Measurements from ENCODE around the gene GMDS.
A peak's percentile ranks its signal among the peaks of the same experiment; 100 is the strongest.

Gene GMDS

DNA sequence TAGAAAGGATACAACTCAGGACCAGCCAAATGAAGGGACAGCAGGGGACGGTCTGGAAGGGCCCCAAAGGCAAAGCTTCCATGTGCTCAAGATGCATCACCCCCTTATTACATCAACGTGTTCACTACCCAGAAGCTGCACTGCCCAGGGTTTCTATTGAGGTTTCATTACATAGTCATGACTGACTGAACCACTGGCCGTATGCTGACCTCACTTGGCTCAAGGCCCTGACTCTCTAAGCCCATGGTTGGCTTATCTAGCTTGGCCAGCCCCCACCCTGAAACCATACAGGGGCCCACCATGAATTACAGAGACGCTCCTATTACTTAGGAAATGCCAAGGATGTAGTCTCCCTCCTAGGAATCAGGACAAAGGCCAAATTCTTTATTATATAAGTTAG lies 456.3 kb downstream of the GMDS start:
- H3K4me3 ChIP-seq (ENCODE audit: low read length) = no peak overlapping the region
- DNase-seq (ENCODE audit: low read depth, low spot score) = no peak

DNA sequence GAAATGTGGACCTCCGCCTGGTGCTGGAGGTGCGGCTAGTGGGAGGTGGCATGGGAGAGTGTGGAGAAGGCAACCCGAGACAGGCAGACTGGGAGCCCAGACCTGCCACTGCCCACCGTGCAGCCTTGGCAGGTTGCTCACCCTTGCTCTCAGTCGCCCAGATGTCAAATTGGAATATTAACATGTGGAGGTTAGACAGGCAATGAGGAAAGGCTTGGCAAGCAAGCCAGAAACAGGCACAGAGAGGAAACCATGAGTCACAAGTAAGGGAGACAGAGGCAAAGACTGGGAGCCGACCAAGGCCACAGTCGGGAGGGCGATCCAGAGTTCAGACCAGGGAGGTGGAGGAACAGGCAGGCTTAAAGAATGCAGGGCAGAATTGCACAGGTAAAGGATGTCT lies 457.5 kb downstream of the GMDS start:
- no peak overlapping the region for H3K4me3 ChIP-seq (ENCODE audit: low read length)
- DNase-seq (ENCODE audit: low read depth, low spot score) = no peak

- no peak for DNase-seq (ENCODE audit: low read depth, low spot score)
- H3K4me3 ChIP-seq (ENCODE audit: low read length) = no peak overlapping the region
Observed at GRCh38 chr6:1786455-1787453, 458.7 kb downstream of the GMDS start.

DNA sequence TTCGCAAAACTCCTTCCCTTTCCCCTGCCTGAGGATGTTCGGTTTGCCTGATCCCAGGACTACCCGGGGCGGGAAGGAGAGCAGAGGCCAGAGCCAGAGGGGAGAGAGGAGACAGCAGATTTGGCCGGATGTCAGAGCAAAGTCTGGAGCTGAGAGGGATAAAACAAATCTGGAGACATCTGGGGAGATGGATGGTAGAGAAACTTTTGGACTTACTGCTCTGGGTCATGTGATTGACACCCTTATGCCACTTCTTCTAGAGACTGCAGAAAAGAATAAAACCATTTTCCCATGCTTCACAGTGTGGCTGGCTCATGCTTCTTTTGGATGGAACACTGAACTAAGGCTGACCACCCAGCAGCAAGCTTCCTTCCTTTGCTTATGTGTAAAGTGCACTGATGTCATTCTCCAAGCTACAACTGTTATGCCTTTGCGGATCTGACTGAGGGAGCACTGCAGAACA lies 461.0 kb downstream of the GMDS start:
- no peak overlapping the region for H3K4me3 ChIP-seq (ENCODE audit: low read length)
- no peak for DNase-seq (ENCODE audit: low read depth, low spot score)

GRCh38 chr6:1781817-1782184 lies 463.6 kb downstream of the GMDS start:
- no peak overlapping the region for H3K4me3 ChIP-seq (ENCODE audit: low read length)
- no peak for DNase-seq (ENCODE audit: low read depth, low spot score)

DNA sequence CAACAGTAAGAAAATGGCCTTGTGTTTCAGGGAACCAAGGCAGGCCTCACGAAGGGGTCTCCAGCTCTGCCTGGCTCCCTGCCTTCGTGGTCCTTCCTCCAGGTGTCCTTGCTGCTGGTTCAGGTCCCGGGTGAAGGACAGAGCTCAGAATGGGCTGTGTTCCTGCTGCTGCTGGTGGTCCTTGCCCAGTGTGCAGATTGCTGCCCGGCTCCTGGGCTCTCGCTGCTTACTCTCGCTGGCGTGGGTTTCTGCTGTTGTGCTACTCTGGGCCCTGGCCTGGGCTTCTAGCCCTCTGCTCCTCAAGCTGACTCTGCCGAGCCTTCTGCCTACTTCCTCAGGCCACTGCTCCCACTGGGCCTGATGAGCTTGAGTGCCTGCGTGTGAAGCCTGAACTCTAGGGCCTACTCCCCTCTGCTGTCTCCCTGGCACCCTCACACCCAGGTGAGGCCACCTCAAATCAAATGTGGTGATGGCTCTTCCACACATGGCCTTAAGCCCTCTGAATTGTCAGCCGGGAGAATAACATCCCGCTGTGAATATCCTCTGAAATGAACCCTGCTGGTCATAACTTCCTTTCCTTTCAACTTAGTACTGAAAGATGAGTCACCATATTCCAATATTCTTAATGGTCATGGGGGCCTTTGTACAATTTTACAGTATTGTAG lies 464.1 kb downstream of the GMDS start:
- DNase-seq (ENCODE audit: low read depth, low spot score) = no peak
- H3K4me3 ChIP-seq (ENCODE audit: low read length) = no peak overlapping the region

DNA sequence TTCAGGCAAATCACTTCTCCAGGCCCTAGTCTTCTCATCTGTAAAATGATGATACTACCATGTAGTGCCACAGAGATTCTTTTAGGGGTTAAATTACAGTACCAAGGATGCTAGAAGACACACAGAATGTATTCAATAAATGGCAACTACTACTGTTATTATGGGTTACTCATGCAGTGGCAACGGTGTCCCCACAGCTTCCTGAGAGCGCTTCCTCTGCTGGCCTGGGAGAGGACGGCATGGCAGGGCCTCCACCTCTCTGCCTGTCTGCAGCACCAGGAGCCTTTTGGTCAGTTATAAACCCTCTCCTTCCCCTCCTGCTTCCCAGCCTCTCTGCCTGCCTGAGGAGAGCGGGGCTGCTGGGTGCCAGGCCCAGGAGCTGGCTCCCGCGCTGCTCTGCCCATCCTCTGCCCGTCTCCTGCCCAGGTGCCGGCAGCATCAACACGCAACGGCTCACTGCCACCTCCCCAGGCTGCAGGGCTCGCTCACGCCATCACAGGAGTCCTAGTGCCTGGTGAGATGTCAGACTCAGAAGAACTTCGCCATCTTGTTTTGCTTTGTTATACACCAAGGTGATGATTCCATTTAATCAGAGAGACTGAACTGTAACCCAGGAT lies 465.0 kb downstream of the GMDS start:
- H3K4me3 ChIP-seq (ENCODE audit: low read length) = no peak overlapping the region
- no peak for DNase-seq (ENCODE audit: low read depth, low spot score)

GRCh38 chr6:1778686-1779235 lies 466.6 kb downstream of the GMDS start:
- no peak overlapping the region for H3K4me3 ChIP-seq (ENCODE audit: low read length)

GRCh38 chr6:1777921-1778685 lies 467.3 kb downstream of the GMDS start:
- H3K4me3 ChIP-seq (ENCODE audit: low read length) = no peak overlapping the region
- DNase-seq (ENCODE audit: low read depth, low spot score) = no peak

More at GRCh38 chr6:1778686-1779235, 466.6 kb downstream of the GMDS start:
- no peak for DNase-seq (ENCODE audit: low read depth, low spot score)

DNA sequence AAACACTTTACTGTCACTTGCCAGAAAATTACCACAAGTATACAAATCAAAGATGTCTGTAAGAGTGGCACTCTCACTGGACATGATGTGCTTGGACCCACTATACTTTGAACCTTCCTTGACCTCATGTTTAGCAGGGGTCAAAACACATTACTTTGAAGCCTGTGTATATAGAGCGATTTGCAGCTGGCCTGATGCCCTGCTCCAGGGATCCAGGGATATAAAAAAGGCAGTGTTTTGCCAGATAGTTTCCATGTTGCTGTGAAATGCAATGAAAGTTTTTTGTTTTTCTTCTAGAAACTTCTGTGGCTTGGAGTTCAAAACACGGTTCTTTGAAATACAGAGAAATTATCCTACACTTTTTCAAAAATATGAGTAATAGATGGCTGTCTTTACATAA lies 470.0 kb downstream of the GMDS start:
- DNase-seq (ENCODE audit: low read depth, low spot score) = no peak
- H3K4me3 ChIP-seq (ENCODE audit: low read length) = no peak overlapping the region

- no peak overlapping the region for H3K4me3 ChIP-seq (ENCODE audit: low read length)
- no peak for DNase-seq (ENCODE audit: low read depth, low spot score)
Observed at GRCh38 chr6:1774226-1774915, 471.0 kb downstream of the GMDS start.

GRCh38 chr6:1773700-1774099 lies 471.7 kb downstream of the GMDS start:
- DNase-seq (ENCODE audit: low read depth, low spot score) = no peak
- H3K4me3 ChIP-seq (ENCODE audit: low read length) = no peak overlapping the region

GRCh38 chr6:1770968-1771723 lies 474.3 kb downstream of the GMDS start:
- DNase-seq (ENCODE audit: low read depth, low spot score) = peak; percentile 5
- H3K4me3 ChIP-seq (ENCODE audit: low read length) = no peak overlapping the region

DNA sequence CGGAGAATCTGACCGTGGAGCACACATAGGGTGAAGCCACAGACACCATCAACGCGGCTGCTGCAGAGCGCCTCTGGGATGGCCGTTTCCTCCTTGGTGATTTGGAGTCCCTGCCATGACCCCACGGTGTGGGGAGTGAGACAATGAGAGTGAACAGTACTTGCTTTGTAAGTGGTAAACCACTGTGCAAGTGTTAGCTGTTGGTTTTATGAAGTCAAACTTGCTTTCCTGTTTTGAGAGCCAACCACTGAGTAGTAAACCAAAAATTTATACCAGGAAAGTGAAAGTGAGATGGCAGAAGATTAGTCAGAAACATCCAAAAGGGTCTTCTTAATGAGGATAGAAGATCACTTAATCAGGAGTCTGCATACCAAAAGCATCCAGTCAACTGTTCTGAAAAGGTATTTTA lies 475.0 kb downstream of the GMDS start:
- no peak overlapping the region for H3K4me3 ChIP-seq (ENCODE audit: low read length)
- peak; percentile 38 for DNase-seq (ENCODE audit: low read depth, low spot score)

GRCh38 chr6:1767481-1768246 lies 477.7 kb downstream of the GMDS start:
- DNase-seq (ENCODE audit: low read depth, low spot score) = no peak
- H3K4me3 ChIP-seq (ENCODE audit: low read length) = no peak overlapping the region

GRCh38 chr6:1766654-1767053 lies 478.8 kb downstream of the GMDS start:
- DNase-seq (ENCODE audit: low read depth, low spot score) = no peak
- no peak overlapping the region for H3K4me3 ChIP-seq (ENCODE audit: low read length)
